ENCODE data around the gene PRPF31. TPM values are rescaled to one million over a fixed set of nuclear protein-coding genes. Genes with fewer than 3 reads are reported as not detected.

Gene PRPF31
- total RNA-seq, 1 experiment from 2014 or later: 109 TPM

- Histone ChIP-seq H4K20me1 (ENCODE audit: insufficient read depth) (peaks cover 38% of the 10 kb centered on the region), H3K9me3 (ENCODE audit: insufficient read depth, low read depth) (no peaks in the 10 kb centered on the region), H3K4me2 (no peak overlapping the region), H3F3A (ENCODE audit: insufficient read depth, low read depth) (peaks cover 59% of the 10 kb centered on the region; the same call in 1 of the 2 replicates), H3K4me3 (no peak overlapping the region), H2AFZ (no peak overlapping the region), H3K79me2 (ENCODE audit: low read depth) (peaks cover 3% of the 10 kb centered on the region; the same call in 1 of the 2 replicates), H3K4me1 (replicated peaks; ENCODE audit: insufficient read depth) (no peaks in the 10 kb centered on the region), H3K27ac (no peak overlapping the region), H3K36me3 (ENCODE audit: low read depth) (peaks cover 10% of the 10 kb centered on the region; the same call in 1 of the 2 replicates), H3K9me2 (ENCODE audit: insufficient read depth) (no peaks in the 10 kb centered on the region), H3K27me3 (ENCODE audit: insufficient read depth, low read depth) (no peaks in the 10 kb centered on the region)
- intact Hi-C loops (cut with micrococcal nuclease; ENCODE audit: unreplicated experiment): no loop called here
- no TSS peak for BruUV-seq (replicated peaks)
- TF ChIP-seq CTCF (conservative IDR thresholded peaks at IDR 0.05) (no peak), EZH2 (IDR thresholded peaks at IDR 0.05; ENCODE audit: low read depth) (no peak)
- peak in 1 of 2 experiments; percentile 65 for DNase-seq
- POLR2A ChIA-PET (ENCODE audit: unreplicated experiment): no interaction called here
- CTCF ChIA-PET: no interaction called here
These were observed 64.4 kb downstream of the PRPF31 start for GRCh38 chr19:54179921-54180461.

- POLR2A ChIA-PET (ENCODE audit: unreplicated experiment): no interaction called here
- intact Hi-C loops (cut with micrococcal nuclease; ENCODE audit: unreplicated experiment): no loop called here
- Histone ChIP-seq H4K20me1 (ENCODE audit: insufficient read depth) (peaks cover 33% of the 10 kb centered on the region), H3K4me3 (no peak overlapping the region), H3K9me3 (ENCODE audit: insufficient read depth, low read depth) (no peaks in the 10 kb centered on the region), H3K36me3 (ENCODE audit: low read depth) (peaks cover 16% of the 10 kb centered on the region), H3K27ac (no peak overlapping the region), H3F3A (ENCODE audit: insufficient read depth, low read depth) (peaks cover 57% of the 10 kb centered on the region; the same call in 1 of the 2 replicates), H3K4me2 (no peak overlapping the region), H3K4me1 (replicated peaks; ENCODE audit: insufficient read depth) (no peaks in the 10 kb centered on the region), H3K79me2 (ENCODE audit: low read depth) (peaks cover 9% of the 10 kb centered on the region; the same call in 1 of the 2 replicates), H2AFZ (no peak overlapping the region), H3K9me2 (ENCODE audit: insufficient read depth) (no peaks in the 10 kb centered on the region), H3K27me3 (ENCODE audit: insufficient read depth, low read depth) (no peaks in the 10 kb centered on the region)
- TF ChIP-seq EZH2 (IDR thresholded peaks at IDR 0.05; ENCODE audit: low read depth) (no peak), CTCF (conservative IDR thresholded peaks at IDR 0.05) (no peak)
- CTCF ChIA-PET: no interaction called here
- DNase-seq: no peak
- BruUV-seq (replicated peaks): no TSS peak
These were observed 65.1 kb downstream of the PRPF31 start for GRCh38 chr19:54180691-54181091.

Other genes starting within 250 kb of the PRPF31 start
- gene MYADM, start 247.9 kb upstream of the PRPF31 start, total RNA-seq (2021): 230 and 238 TPM in 2 replicates
- gene PRKCG, start 233.6 kb upstream of the PRPF31 start, total RNA-seq (2021): 5.9 TPM in 2 replicates
- not detected in 2 replicates for gene CACNG7, start 206.5 kb upstream of the PRPF31 start, total RNA-seq (2021)
- gene CACNG8, start 152.8 kb upstream of the PRPF31 start, total RNA-seq (2021): 2.9 and 3.8 TPM in 2 replicates
- gene CACNG6, start 124.1 kb upstream of the PRPF31 start, total RNA-seq (2021): 11.5 and 18.7 TPM in 2 replicates
- 0.59 TPM in 1 of 2 replicates, not detected in the other for gene VSTM1, start 51.9 kb upstream of the PRPF31 start, total RNA-seq (2021)
- gene TARM1, start 34.4 kb upstream of the PRPF31 start, total RNA-seq (2021): not detected in 2 replicates
- 0.87 and 2.4 TPM in 2 replicates for gene OSCAR, start 15.0 kb upstream of the PRPF31 start, total RNA-seq (2021)
- gene NDUFA3, start 12.9 kb upstream of the PRPF31 start, total RNA-seq (2021): 119 and 134 TPM in 2 replicates
- gene TFPT, start 97 bp upstream of the PRPF31 start, total RNA-seq (2021): 35.8 and 47.4 TPM in 2 replicates
- gene CNOT3, start 22.0 kb downstream of the PRPF31 start, total RNA-seq (2021): 83.0 and 89.1 TPM in 2 replicates
- 5.0 and 6.7 TPM in 2 replicates for gene LENG1, start 44.0 kb downstream of the PRPF31 start, total RNA-seq (2021)
- 175 and 194 TPM in 2 replicates for gene TMC4, start 57.4 kb downstream of the PRPF31 start, total RNA-seq (2021)
- gene MBOAT7, start 73.8 kb downstream of the PRPF31 start, total RNA-seq (2021): 488 and 494 TPM in 2 replicates
- 134 and 162 TPM in 2 replicates for gene TSEN34, start 75.6 kb downstream of the PRPF31 start, total RNA-seq (2021)
- gene RPS9, start 85.1 kb downstream of the PRPF31 start, total RNA-seq (2021): 1,266 and 1,888 TPM in 2 replicates
- gene LILRB3, start 107.3 kb downstream of the PRPF31 start, total RNA-seq (2021): not detected in 2 replicates
- gene LILRA6, start 127.0 kb downstream of the PRPF31 start, total RNA-seq (2021): not detected in 2 replicates
- gene LILRB5, start 141.5 kb downstream of the PRPF31 start, total RNA-seq (2021): not detected in 2 replicates
- not detected in 2 replicates for gene LILRB2, start 165.4 kb downstream of the PRPF31 start, total RNA-seq (2021)
- not detected in 2 replicates for gene LILRA5, start 197.4 kb downstream of the PRPF31 start, total RNA-seq (2021)
- not detected in 2 replicates for gene LILRA4, start 223.4 kb downstream of the PRPF31 start, total RNA-seq (2021)
- not detected in 2 replicates for gene LAIR1, start 249.2 kb downstream of the PRPF31 start, total RNA-seq (2021)